ENCODE results near the gene FCN3.

DNA sequence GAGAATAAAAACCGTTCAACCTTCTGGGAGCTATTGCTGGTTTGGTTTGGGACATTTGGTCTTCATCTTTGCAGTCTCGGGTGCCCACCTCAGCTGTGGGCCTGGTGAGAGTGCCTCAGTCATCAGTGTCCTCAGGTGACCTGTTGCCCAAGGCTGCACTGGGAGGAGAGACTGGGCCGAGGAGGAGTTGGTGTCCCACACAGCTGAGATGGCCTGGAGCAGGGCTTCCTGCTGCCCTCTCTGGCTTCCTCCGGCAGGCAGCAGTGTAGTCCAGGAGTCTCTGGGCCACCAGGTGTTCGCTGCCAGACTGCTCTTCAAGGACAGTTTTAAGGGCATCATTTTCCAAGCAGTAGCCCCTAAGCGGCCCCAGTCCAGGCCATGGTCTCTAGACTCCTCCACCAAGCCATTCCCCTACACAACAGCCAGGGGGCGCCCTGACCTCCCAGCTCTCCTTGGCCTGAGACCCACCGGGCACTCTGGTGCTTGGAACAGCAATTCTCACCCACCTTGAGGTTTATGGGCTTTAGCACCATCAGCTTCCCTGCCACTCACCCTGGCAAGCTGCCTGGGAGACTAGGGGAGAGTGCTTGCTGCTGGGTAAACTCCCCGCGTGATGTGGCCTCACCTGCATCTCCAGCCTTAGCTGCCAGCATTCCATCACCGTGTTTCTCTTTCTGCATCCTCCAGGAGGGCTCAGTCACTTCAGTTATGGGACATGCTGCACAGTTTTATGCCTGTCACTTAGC, 41.9 kb downstream of the FCN3 start:
- TF ChIP-seq, protein P1, sequence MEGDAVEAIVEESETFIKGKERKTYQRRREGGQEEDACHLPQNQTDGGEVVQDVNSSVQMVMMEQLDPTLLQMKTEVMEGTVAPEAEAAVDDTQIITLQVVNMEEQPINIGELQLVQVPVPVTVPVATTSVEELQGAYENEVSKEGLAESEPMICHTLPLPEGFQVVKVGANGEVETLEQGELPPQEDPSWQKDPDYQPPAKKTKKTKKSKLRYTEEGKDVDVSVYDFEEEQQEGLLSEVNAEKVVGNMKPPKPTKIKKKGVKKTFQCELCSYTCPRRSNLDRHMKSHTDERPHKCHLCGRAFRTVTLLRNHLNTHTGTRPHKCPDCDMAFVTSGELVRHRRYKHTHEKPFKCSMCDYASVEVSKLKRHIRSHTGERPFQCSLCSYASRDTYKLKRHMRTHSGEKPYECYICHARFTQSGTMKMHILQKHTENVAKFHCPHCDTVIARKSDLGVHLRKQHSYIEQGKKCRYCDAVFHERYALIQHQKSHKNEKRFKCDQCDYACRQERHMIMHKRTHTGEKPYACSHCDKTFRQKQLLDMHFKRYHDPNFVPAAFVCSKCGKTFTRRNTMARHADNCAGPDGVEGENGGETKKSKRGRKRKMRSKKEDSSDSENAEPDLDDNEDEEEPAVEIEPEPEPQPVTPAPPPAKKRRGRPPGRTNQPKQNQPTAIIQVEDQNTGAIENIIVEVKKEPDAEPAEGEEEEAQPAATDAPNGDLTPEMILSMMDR (IDR thresholded peaks at IDR 0.05 in 4 of 5, conservative IDR thresholded peaks at IDR 0.05 in 1 of 5) = peak; percentile 39 to 81 (median 80)
- TF ChIP-seq POLR2A (IDR thresholded peaks at IDR 0.05) = no peak

All from gastrocnemius medialis (tissue), 4 donors.